T-helper 22 cell (primary cell): Measurements from ENCODE around the gene CSNK1G1.
A peak's percentile ranks its signal among the peaks of the same experiment; 100 is the strongest.
"Not testable (repeated sequence)": the region's sequence is repeated elsewhere in the genome, so short reads cannot be mapped to it uniquely, and the experiment has no call there.

ENCODE experiments used
- DNase-seq: peaks from one replicate; pipeline ENCODE4 v3.0.0-alpha.2; 2020; ENCODE audit warnings: low read depth

The CSNK1G1 gene

GRCh38 chr15:64355944-64356709 is at the start of gene CSNK1G1:
CSNK1G1 (minus strand) TSS chr15:64356173; CDS start chr15:64300499, 55,674 bp downstream.
- DNase-seq, result peak; percentile 93

DNA sequence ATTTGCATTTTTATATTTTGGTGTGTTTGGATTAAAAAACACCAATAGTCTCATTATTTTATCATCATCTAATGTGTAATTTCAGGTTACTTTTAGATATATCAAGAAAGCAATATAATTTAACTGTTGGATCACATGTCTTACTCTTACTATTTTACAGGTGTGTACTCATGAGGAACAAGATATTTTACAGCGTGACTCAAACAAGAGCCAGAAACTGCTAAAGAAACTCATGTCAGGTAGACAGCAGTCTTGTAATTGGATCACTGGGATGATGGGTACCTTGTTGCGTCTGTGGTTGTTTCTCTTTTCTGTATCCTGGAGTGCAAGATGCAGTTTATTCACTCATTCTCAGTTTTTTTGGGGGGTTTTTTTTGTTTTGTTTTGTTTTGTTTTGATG is 44.6 kb upstream of the CSNK1G1 start:
- DNase-seq, result no peak

- no peak for DNase-seq
These were observed 42.6 kb upstream of the CSNK1G1 start for GRCh38 chr15:64398575-64398974.

GRCh38 chr15:64396789-64397188 is 40.8 kb upstream of the CSNK1G1 start:
- DNase-seq, result no peak

DNA sequence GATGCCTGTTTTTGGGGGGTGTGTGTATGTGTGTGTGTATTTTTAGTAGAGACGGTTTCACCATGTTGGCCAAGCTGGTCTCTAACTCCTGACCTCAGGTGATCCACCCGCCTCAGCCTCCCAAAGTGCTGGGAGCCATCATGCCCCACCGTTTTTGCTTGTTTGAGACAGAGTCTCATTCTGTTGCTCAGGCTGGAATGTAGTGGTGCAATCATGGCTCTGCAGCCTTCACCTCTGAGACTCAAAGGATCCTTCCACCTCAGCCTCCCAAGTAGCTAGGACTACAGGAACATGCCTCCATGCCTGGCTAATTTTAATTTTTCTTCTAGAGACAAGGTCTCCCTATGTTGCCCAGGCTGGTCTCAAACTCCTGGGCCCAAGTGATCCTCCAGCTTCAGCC is 36.5 kb upstream of the CSNK1G1 start:
- not testable (repeated sequence) for DNase-seq

- no peak for DNase-seq
These were observed 33.1 kb upstream of the CSNK1G1 start for GRCh38 chr15:64389036-64389435.

DNA sequence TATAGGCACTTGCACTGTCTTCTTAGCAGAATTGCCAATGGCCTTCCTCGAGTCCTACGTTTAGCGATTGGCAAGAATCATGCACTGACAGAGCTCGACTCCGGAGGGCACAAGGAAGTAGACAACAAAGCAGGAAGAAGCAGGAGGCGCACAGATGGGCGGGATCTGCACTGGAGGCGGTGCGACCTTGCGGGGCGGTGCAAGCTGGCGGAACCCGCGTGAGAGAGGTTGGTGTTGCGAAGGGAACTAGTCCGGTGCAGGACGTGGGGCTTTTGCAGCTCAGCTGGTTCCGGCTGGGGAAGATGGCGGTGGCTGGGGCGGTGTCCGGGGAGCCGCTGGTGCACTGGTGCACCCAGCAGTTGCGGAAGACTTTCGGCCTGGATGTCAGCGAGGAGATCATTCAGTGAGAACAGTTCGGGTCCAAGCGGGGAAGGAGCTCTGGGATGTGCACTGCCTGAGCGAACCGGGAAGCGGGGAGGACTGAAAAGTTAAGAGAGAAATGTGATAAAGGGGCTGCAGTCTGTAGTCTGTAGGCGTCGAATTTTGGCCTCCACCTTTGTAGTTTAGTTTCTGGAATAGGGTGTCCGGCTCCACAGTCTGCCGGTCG is 31.7 kb upstream of the CSNK1G1 start, which contains the start of gene TRIP4:
Gene TRIP4, plus strand, starts transcription at position 275 of the 607 bp plus-strand sequence. Its CDS starts 28 bp downstream, at position 303.
- DNase-seq, result peak; percentile 94

GRCh38 chr15:64386291-64386690 is 30.3 kb upstream of the CSNK1G1 start:
- no peak for DNase-seq

DNA sequence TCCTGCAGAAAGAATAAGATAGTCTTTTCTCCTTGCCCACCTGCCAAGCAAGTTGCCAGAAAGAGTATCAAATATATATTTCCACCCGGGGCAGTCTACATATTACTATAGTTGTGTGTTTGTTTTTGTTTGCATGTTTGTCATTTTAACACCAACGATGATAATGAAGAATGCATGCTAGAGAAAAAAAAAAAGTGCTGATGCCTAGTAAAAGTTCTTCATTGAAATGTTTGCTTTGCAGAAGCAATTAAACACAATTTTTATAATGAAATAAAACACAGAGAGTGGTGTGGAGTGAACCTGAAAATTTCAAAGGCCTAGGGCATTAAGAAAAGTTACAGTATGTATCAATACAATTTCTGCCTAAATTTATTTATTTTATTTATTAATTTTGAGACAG is 27.8 kb upstream of the CSNK1G1 start:
- DNase-seq, result no peak

- peak; percentile 91 for DNase-seq
These were observed 25.2 kb upstream of the CSNK1G1 start, which contains the start of gene PCLAF for GRCh38 chr15:64381000-64381751. PCLAF (minus strand) TSS chr15:64381441; CDS start chr15:64381371, 70 bp downstream.

- DNase-seq, result not testable (repeated sequence)
These were observed 24.3 kb upstream of the CSNK1G1 start for GRCh38 chr15:64380130-64380870.

DNA sequence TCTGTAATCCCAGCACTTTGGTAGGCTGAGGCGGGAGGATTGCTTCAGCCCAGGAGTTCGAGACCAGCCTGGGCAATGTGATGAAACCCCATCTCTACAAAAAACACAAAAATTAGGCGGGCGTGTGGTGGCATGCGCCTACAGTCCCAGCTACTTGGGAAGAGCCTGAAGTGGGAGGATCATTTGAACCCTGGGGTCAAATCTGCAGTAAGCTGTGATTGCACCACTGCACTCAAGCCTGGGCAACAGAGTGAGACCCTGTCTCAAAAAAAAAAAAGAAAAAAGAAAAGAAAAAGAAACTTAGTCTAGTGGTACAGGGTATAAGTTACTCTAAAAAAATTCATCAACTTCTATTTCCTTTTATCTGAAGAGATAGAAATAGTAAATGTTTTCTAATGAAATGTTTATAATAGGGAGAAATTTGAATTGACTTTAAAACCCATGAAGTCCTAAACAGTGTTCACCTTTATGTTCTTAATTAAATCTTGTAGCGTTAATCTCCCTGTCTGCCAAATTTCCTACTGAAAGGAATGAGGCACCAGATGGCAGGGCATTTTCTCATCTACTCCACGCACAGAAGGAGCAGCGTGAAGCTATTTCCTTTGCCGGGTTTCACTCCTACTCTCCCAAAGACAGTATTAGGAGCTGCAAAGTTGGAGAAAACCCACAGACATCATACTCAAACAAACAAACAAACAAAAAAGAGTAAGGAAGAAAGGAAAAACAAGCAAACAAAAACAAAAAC is 23.4 kb upstream of the CSNK1G1 start:
- DNase-seq, result no peak

DNA sequence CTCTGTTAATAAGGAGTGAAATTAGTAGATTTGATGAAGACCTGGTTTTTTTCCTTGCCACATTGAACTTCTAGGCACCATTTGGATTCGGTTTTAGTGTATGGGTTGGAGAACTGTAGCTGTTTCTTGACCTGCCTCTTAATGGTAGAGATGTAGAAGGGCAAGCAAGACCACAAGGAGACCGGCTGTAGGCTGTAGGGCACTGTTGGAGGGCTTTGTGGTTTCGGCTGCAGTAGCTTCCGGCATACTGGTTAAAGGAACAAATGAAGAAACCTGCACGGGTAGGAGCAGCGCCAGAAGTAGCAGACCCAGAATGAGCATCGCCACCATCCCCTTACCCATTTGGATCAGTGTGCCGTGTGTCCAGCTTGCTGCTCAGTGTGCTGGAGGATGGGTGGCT is 17.4 kb upstream of the CSNK1G1 start:
- DNase-seq, result no peak

- not testable (repeated sequence) for DNase-seq
These were observed 15.4 kb upstream of the CSNK1G1 start for GRCh38 chr15:64371383-64371782.

DNA sequence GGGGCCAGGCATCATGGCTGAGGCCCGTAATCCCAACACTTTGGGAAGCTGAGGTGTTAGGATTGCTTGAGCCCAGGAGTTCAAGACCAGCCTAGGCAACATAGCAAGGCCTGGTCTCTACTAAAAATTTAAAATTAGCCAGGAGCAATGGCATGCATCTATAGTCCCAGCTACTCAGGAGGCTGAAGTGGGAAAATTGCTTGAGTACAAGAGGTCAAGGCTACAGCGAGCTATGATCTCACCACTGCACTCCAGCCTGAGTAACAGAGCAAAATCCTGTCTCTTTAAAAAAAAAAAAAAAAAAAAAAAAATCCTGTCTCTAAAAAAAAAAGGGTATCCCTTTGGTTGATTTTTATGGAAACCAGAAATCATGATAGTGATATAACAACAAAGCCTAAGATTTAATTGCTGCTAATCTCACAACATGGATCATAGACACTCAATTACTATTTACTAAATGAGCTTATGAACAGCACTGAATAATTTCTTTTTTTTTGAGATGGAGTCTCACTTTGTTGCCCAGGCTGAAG is 13.2 kb upstream of the CSNK1G1 start:
- no peak for DNase-seq

DNA sequence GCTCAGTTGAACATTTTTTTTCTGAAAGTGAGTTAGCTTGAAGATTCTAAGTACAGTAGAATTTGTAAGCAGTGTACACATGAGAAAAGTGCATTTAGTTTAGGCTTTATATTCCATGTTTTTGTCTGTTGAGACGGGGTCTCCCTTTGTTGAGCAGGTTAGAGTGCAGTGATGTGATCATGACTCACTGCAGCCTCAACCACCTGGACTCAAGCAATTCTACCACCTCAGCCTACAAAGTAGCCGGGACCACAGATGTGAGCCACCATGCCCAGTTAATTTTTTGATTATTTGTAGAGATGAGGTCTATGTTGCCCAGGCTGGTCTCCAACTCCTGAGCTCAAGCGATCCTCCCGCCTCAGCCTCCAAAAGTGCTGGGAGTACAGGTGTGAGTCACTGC is 5.3 kb upstream of the CSNK1G1 start:
- no peak for DNase-seq

- DNase-seq, result no peak
These were observed 702 bp upstream of the CSNK1G1 start for GRCh38 chr15:64356710-64357040.

GRCh38 chr15:64355348-64355943 is 527 bp downstream of the CSNK1G1 start:
- no peak for DNase-seq

DNA sequence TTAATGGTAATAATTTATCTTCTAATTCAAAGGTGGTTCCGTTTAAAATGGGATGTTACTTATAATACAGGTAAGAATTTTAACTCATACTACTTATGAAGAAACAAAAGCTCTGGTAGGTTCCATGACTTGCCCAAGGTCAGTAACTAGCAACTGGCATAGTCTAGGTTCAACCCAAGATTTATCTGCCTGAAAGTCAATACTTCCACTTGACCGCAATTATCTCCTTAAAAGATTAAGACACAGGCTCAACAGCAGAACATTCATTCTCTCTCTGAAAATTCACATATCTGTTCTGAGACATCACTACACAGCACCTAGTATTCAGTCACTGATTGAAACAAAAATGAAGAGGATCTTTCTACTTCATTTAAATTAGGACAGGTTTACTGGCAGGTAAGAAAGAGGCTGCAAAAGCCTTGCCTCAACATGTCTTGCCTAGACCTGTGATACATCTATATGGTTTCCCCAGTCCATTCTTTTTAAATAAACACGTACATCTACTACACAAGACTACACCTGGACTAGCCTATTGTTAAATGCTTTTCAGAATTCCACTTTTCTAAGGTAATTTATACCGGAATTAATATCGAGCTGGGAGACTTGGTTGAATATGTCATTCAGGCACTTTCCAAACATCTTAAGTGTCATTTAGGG is 1.2 kb downstream of the CSNK1G1 start:
- no peak for DNase-seq

- no peak for DNase-seq
These were observed 4.7 kb downstream of the CSNK1G1 start for GRCh38 chr15:64351265-64351664.
